ENCODE measurements around the gene GPX3. TPM values are rescaled to one million over a fixed set of nuclear protein-coding genes. Genes with fewer than 3 reads are reported as not detected.

Gene GPX3, protein sequence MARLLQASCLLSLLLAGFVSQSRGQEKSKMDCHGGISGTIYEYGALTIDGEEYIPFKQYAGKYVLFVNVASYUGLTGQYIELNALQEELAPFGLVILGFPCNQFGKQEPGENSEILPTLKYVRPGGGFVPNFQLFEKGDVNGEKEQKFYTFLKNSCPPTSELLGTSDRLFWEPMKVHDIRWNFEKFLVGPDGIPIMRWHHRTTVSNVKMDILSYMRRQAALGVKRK
- total RNA-seq = 8.9 and 15.9 TPM in 2 replicates

DNA sequence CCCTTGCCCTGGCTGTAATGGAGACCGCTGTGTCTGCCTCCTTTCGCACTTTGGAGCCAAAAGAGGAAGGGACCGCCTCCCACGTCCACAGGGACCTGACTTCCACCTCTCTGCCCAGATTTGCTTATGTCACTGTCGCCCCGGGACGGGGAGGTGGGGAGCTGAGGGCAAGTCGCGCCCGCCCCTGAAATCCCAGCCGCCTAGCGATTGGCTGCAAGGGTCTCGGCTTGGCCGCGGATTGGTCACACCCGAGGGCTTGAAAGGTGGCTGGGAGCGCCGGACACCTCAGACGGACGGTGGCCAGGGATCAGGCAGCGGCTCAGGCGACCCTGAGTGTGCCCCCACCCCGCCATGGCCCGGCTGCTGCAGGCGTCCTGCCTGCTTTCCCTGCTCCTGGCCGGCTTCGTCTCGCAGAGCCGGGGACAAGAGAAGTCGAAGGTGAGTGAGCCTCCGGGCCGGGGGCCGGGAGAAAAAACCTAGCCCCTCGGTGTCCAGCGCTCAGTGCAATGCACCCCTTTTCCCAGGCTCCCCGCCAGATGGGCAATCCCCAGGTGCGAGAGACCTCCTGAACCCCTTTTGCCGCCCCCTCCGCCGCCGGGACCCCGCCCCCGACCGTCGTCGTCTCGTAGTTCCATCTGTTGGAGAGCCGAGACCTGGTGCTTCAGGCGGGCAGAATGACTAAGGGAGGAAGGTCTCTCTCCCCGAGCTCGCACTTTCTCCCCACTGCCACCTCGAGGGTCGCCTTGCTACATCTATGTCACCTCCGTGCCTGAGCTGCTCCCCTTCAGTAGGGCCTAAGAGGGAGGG, at the start of gene GPX3:
Gene GPX3, plus strand, starts transcription at position 288 of the 807 bp plus-strand sequence. Its CDS starts 64 bp downstream, at position 352.

Other genes starting within 250 kb of the GPX3 start
- 71.0 and 86.1 TPM in 2 replicates for gene SMIM3, start 241.8 kb upstream of the GPX3 start, total RNA-seq
- gene IRGM, start 174.1 kb upstream of the GPX3 start, total RNA-seq = not detected in 2 replicates
- gene ZNF300, start 115.6 kb upstream of the GPX3 start, total RNA-seq = 4.0 and 4.5 TPM in 2 replicates
- gene TNIP1, start 60.4 kb downstream of the GPX3 start, total RNA-seq = 61.4 and 100.0 TPM in 2 replicates
- 347 and 381 TPM in 2 replicates for gene ANXA6, start 137.2 kb downstream of the GPX3 start, total RNA-seq
- gene CCDC69, start 203.5 kb downstream of the GPX3 start, total RNA-seq = 4.7 and 6.1 TPM in 2 replicates
- gene GM2A, start 232.6 kb downstream of the GPX3 start, total RNA-seq = 15.0 and 21.5 TPM in 2 replicates